Karpas-422 (cell line): ENCODE measurements around the gene MGLL. TPM values are rescaled to one million over a fixed set of nuclear protein-coding genes. Genes with fewer than 3 reads are reported as not detected.

Experiments
- DNase-seq: peaks from one replicate; pipeline ENCODE4 v3.0.0-alpha.2; 2015
- H2AFZ ChIP-seq: fragments of 200-600 bp; sonication (generic); 2 replicates; pipeline ENCODE4 v1.6.1; 2014; ENCODE audit warnings: antibody characterized with exemption, low read length, mixed read lengths
- H3K27ac ChIP-seq: fragments of 200-600 bp; sonication (generic); 2 replicates; pipeline ENCODE4 v1.5.1; 2014; ENCODE audit warnings: mild to moderate bottlenecking, low read length, moderate library complexity
- H3K27me3 ChIP-seq: fragments of 200-600 bp; sonication (generic); 2 replicates; pipeline ENCODE4 v1.6.1; 2014; ENCODE audit warnings: low read length, mixed read lengths
- H3K36me3 ChIP-seq: fragments of 200-600 bp; sonication (generic); 2 replicates; pipeline ENCODE4 v1.6.1; 2014; ENCODE audit warnings: low read length, mixed read lengths; ENCODE audit not compliant: insufficient read depth
- H3K4me1 ChIP-seq: fragments of 200-600 bp; sonication (generic); 2 replicates; pipeline ENCODE4 v1.6.1; 2014; ENCODE audit warnings: mild to moderate bottlenecking, low read length, mixed read lengths
- H3K4me2 ChIP-seq: fragments of 200-600 bp; sonication (generic); 2 replicates; pipeline ENCODE4 v1.6.1; 2014; ENCODE audit warnings: low read length, low read depth, mild to moderate bottlenecking; ENCODE audit not compliant: poor library complexity, severe bottlenecking
- H3K4me3 ChIP-seq: fragments of 200-600 bp; sonication (generic); 2 replicates; pipeline ENCODE4 v1.5.1; 2014; ENCODE audit warnings: mild to moderate bottlenecking, antibody characterized with exemption, low read length, mixed read lengths
- H3K79me2 ChIP-seq: fragments of 200-600 bp; sonication (generic); 2 replicates; pipeline ENCODE4 v1.6.1; 2014; ENCODE audit warnings: mild to moderate bottlenecking, low read length, mixed read lengths
- H3K9ac ChIP-seq: fragments of 200-600 bp; sonication (generic); 2 replicates; pipeline ENCODE4 v1.6.0; 2014; ENCODE audit warnings: low read length
- H3K9me2 ChIP-seq: fragments of 200-600 bp; sonication (generic), shearing (Covaris generic); replicated peaks from 2 replicates; pipeline ENCODE4 v1.6.0; 2014; ENCODE audit warnings: mild to moderate bottlenecking, low read length, moderate library complexity; ENCODE audit not compliant: insufficient read depth
- H3K9me3 ChIP-seq: fragments of 300-700, 200-600 bp; sonication (generic); 2 replicates; pipeline ENCODE4 v1.6.1; 2014; ENCODE audit warnings: low read length, mixed read lengths
- H4K20me1 ChIP-seq: fragments of 200-600 bp; sonication (generic); 2 replicates; pipeline ENCODE4 v1.6.1; 2014; ENCODE audit warnings: mild to moderate bottlenecking, antibody characterized with exemption, low read length, low read depth; ENCODE audit not compliant: insufficient read depth
- total RNA-seq: library from RNA; depleted of rRNA; stranded (reverse); fragments of >200 nt; shearing (Covaris generic); gene quantifications from 2 replicates; pipeline ENCODE4 v1.2.3, GENCODE V29; 2014; ENCODE audit warnings: low replicate concordance

MGLL gene
- total RNA-seq, 1 experiment from 2014 or later, result 58.0 TPM

- Histone ChIP-seq H3K79me2 (no peaks in the 10 kb centered on the region), H3K9ac (peak overlapping the region; percentile 13; the same call in 1 of the 2 replicates), H3K27me3 (no peaks in the 10 kb centered on the region), H3K4me3 (no peak overlapping the region), H3K27ac (peak overlapping the region; percentile 82), H3K9me2 (no peaks in the 10 kb centered on the region), H2AFZ (no peak overlapping the region), H3K9me3 (no peaks in the 10 kb centered on the region), H3K4me2 (peak overlapping the region; percentile 20), H3K4me1 (peaks cover 51% of the 10 kb centered on the region), H3K36me3 (peaks cover 57% of the 10 kb centered on the region), H4K20me1 (no peaks in the 10 kb centered on the region)
- DNase-seq, result peak; percentile 71
Observed at GRCh38 chr3:127691489-127691888, 130.8 kb downstream of the MGLL start.

DNA sequence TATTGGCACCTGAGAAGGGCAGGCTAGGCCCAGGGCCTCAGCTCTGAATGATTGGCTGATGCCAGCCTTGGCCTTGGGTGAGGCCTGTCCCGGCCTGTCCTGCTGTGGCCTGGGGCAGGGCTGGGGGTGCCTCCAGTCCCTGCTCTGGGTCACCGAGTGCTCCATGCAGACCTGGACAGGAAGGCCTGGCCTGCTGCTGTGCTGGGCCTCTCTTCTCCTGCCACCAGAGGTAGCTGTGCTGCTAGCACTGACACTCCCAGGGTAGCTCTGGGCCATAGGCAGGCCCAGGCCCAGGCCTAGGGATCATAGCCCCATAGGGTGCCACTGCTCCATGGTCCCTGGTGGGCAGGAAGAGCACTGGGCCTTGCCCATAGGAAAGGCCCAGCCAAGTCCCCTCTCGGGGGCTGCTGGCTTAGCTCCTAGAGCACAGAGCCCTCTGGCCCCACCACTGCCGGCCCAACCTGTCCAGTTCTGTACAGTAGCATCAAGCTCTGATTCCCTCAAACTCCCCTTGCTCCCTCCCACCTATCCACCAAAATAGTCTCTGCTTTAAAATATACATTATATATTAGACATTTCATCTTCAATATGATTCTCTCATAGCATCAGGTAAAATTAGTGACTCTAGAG, 131.4 kb downstream of the MGLL start:
- peak overlapping the region; percentile 82 for H3K27ac ChIP-seq
- peaks cover 51% of the 10 kb centered on the region for H3K4me1 ChIP-seq
- no peaks in the 10 kb centered on the region for H3K9me3 ChIP-seq
- no peaks in the 10 kb centered on the region for H3K27me3 ChIP-seq
- peak overlapping the region; percentile 20 for H3K4me2 ChIP-seq
- no peaks in the 10 kb centered on the region for H3K79me2 ChIP-seq
- DNase-seq, result peak; percentile 71
- no peak overlapping the region for H3K4me3 ChIP-seq
- H3K9ac ChIP-seq, result peak overlapping the region; percentile 13; the same call in 1 of the 2 replicates
- H3K36me3 ChIP-seq, result peaks cover 57% of the 10 kb centered on the region
- H2AFZ ChIP-seq, result no peak overlapping the region
- no peaks in the 10 kb centered on the region for H4K20me1 ChIP-seq
- H3K9me2 ChIP-seq, result no peaks in the 10 kb centered on the region

GRCh38 chr3:127690106-127690505, 132.2 kb downstream of the MGLL start:
- Histone ChIP-seq H2AFZ (no peak overlapping the region), H3K9me3 (no peaks in the 10 kb centered on the region), H3K9ac (no peak overlapping the region), H3K27ac (peak overlapping the region; percentile 82), H3K36me3 (peaks cover 54% of the 10 kb centered on the region), H3K27me3 (no peaks in the 10 kb centered on the region), H3K4me1 (peaks cover 51% of the 10 kb centered on the region), H4K20me1 (no peaks in the 10 kb centered on the region), H3K4me2 (no peak overlapping the region), H3K9me2 (no peaks in the 10 kb centered on the region), H3K4me3 (no peak overlapping the region), H3K79me2 (no peaks in the 10 kb centered on the region)
- no peak for DNase-seq

- Histone ChIP-seq H3K36me3 (peaks cover 46% of the 10 kb centered on the region), H3K9ac (no peak overlapping the region), H3K4me3 (no peak overlapping the region), H4K20me1 (no peaks in the 10 kb centered on the region), H3K4me1 (peaks cover 51% of the 10 kb centered on the region), H2AFZ (no peak overlapping the region), H3K79me2 (no peaks in the 10 kb centered on the region), H3K4me2 (no peak overlapping the region), H3K9me3 (no peaks in the 10 kb centered on the region), H3K27ac (no peak overlapping the region), H3K9me2 (no peaks in the 10 kb centered on the region), H3K27me3 (no peaks in the 10 kb centered on the region)
- DNase-seq, result no peak
Observed at GRCh38 chr3:127689266-127689860, 133.0 kb downstream of the MGLL start.

DNA sequence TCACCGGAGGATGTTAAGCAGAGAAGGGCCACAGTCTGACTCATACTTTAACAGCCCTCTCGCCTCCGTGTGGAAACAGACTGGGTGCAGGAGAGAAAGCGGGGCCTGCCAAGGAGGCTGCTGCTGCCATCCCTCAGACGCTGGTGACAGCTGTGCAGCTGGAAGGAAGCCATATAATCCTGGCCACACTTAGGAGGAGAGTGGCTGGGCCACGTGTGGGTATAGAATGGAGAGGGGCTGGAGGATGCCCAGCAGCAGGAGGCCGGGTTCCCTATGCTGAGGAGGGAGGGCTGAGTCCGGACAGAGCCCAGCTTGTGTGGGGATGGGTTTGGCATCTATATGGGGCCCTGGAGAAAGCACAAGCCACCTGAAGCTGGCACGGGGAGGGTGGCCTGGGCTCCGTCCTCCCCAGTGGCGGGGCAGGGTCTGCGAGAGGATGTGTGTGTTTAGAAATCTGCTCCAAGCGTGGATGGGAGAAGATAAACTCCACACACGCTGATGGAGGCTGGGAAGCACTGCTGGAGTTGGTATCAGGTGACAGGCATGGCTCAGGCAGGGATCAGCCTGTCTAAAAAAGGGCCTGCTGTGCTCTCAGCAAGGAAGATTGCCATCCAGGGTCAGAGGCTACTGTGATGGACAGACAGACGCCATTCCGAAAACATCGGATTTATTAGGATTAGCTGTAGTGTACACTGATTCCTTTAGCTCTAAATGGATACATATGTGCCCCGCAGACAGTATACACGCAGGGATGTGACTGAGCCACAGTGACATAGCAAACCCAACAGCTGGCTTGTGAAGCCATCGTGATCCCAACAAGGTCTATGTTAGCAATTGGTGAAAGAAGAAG, 133.7 kb downstream of the MGLL start:
- Histone ChIP-seq H2AFZ (no peak overlapping the region), H3K9ac (no peak overlapping the region), H3K27me3 (no peaks in the 10 kb centered on the region), H3K9me3 (no peaks in the 10 kb centered on the region), H3K79me2 (no peaks in the 10 kb centered on the region), H3K9me2 (no peaks in the 10 kb centered on the region), H3K36me3 (peaks cover 45% of the 10 kb centered on the region), H3K27ac (no peak overlapping the region), H3K4me1 (peaks cover 56% of the 10 kb centered on the region), H3K4me2 (no peak overlapping the region), H4K20me1 (no peaks in the 10 kb centered on the region), H3K4me3 (no peak overlapping the region)
- DNase-seq, result no peak

DNA sequence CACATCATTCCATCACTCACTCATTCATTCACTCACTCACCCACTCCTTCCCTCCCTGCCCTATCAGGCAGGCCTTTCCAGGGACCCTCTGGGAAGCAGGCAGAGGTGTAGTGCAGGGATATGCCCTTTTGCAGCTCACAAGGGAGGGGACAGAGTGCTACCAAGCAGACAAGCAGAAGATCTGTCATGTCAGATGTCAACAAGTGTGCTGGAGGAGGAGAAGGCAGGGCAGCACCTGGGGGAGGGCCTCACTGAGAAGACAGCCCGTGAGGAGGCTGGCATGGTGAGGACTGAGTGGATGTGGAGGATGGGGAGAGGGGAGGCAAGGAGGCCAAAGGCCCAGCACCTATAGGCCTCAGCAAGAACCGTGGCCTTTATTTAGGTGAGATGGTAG, 134.3 kb downstream of the MGLL start:
- H3K4me1 ChIP-seq, result peaks cover 55% of the 10 kb centered on the region
- no peak overlapping the region for H3K4me3 ChIP-seq
- no peaks in the 10 kb centered on the region for H3K9me2 ChIP-seq
- no peak overlapping the region for H3K9ac ChIP-seq
- DNase-seq, result no peak
- no peak overlapping the region for H2AFZ ChIP-seq
- no peaks in the 10 kb centered on the region for H4K20me1 ChIP-seq
- H3K79me2 ChIP-seq, result no peaks in the 10 kb centered on the region
- H3K4me2 ChIP-seq, result no peak overlapping the region
- H3K9me3 ChIP-seq, result no peaks in the 10 kb centered on the region
- H3K27ac ChIP-seq, result no peak overlapping the region
- H3K27me3 ChIP-seq, result no peaks in the 10 kb centered on the region
- H3K36me3 ChIP-seq, result peaks cover 39% of the 10 kb centered on the region

- H3K79me2 ChIP-seq, result no peaks in the 10 kb centered on the region
- no peak overlapping the region for H3K4me3 ChIP-seq
- H3K4me1 ChIP-seq, result peaks cover 55% of the 10 kb centered on the region
- no peaks in the 10 kb centered on the region for H4K20me1 ChIP-seq
- no peak for DNase-seq
- H3K9ac ChIP-seq, result no peak overlapping the region
- peaks cover 32% of the 10 kb centered on the region for H3K36me3 ChIP-seq
- no peak overlapping the region for H2AFZ ChIP-seq
- no peaks in the 10 kb centered on the region for H3K27me3 ChIP-seq
- no peaks in the 10 kb centered on the region for H3K9me2 ChIP-seq
- no peak overlapping the region for H3K4me2 ChIP-seq
- no peak overlapping the region for H3K27ac ChIP-seq
- H3K9me3 ChIP-seq, result no peaks in the 10 kb centered on the region
Observed at GRCh38 chr3:127687228-127687737, 135.0 kb downstream of the MGLL start.

GRCh38 chr3:127686512-127686894, 135.8 kb downstream of the MGLL start:
- Histone ChIP-seq H3K4me3 (no peak overlapping the region), H2AFZ (no peak overlapping the region), H3K4me1 (peaks cover 55% of the 10 kb centered on the region), H3K4me2 (no peak overlapping the region), H3K27me3 (no peaks in the 10 kb centered on the region), H3K79me2 (no peaks in the 10 kb centered on the region), H3K36me3 (peaks cover 25% of the 10 kb centered on the region), H4K20me1 (no peaks in the 10 kb centered on the region), H3K9me3 (no peaks in the 10 kb centered on the region), H3K27ac (no peak overlapping the region), H3K9me2 (no peaks in the 10 kb centered on the region), H3K9ac (no peak overlapping the region)
- no peak for DNase-seq
